ENCODE measurements around the gene CDC42EP4. TPM values are rescaled to one million over a fixed set of nuclear protein-coding genes. Genes with fewer than 3 reads are reported as not detected.

The CDC42EP4 gene
- total RNA-seq, 1 experiment from 2014 or later = 48.4 TPM

- ChIA-PET POLR2A (ENCODE audit: unreplicated experiment) (interaction anchor here (0.6 kb wide), 1 partner anchor 150 kb away, joined by 5 read pairs; no protein-coding TSS in a partner anchor), CTCF (interaction anchor here (0.6 kb wide), 1 partner anchor 12 kb away, joined by 5 read pairs; no protein-coding TSS in a partner anchor)
- Histone ChIP-seq H3K27me3 (ENCODE audit: insufficient read depth, low read depth) (no peaks in the 10 kb centered on the region), H3K27ac (no peak overlapping the region), H4K20me1 (ENCODE audit: insufficient read depth) (no peaks in the 10 kb centered on the region), H3F3A (ENCODE audit: insufficient read depth, low read depth) (no peaks in the 10 kb centered on the region), H3K4me1 (replicated peaks; ENCODE audit: insufficient read depth) (peaks cover 6% of the 10 kb centered on the region; the same call in 1 of the 2 replicates), H3K4me3 (no peak overlapping the region), H3K36me3 (ENCODE audit: low read depth) (no peaks in the 10 kb centered on the region), H3K9me2 (ENCODE audit: insufficient read depth) (no peaks in the 10 kb centered on the region), H3K9me3 (ENCODE audit: insufficient read depth, low read depth) (no peaks in the 10 kb centered on the region), H2AFZ (no peak overlapping the region), H3K79me2 (ENCODE audit: low read depth) (no peaks in the 10 kb centered on the region), H3K4me2 (no peak overlapping the region)
- no peak for DNase-seq
- intact Hi-C loops (cut with micrococcal nuclease; ENCODE audit: unreplicated experiment) = no loop called here
- TF ChIP-seq CTCF (conservative IDR thresholded peaks at IDR 0.05) = no peak
- no peak for TF ChIP-seq EZH2 (IDR thresholded peaks at IDR 0.05; ENCODE audit: low read depth)
- no TSS peak for BruUV-seq (replicated peaks)
Observed at GRCh38 chr17:73318836-73319235, 7.0 kb upstream of the CDC42EP4 start.

- Histone ChIP-seq H3K27ac (no peak overlapping the region), H4K20me1 (ENCODE audit: insufficient read depth) (no peaks in the 10 kb centered on the region), H2AFZ (no peak overlapping the region), H3K9me2 (ENCODE audit: insufficient read depth) (no peaks in the 10 kb centered on the region), H3K27me3 (ENCODE audit: insufficient read depth, low read depth) (no peaks in the 10 kb centered on the region), H3K4me2 (no peak overlapping the region), H3K4me1 (replicated peaks; ENCODE audit: insufficient read depth) (peaks cover 6% of the 10 kb centered on the region; the same call in 1 of the 2 replicates), H3F3A (ENCODE audit: insufficient read depth, low read depth) (no peaks in the 10 kb centered on the region), H3K36me3 (ENCODE audit: low read depth) (no peaks in the 10 kb centered on the region), H3K4me3 (no peak overlapping the region), H3K79me2 (ENCODE audit: low read depth) (no peaks in the 10 kb centered on the region), H3K9me3 (ENCODE audit: insufficient read depth, low read depth) (no peaks in the 10 kb centered on the region)
- TF ChIP-seq CTCF (conservative IDR thresholded peaks at IDR 0.05) (no peak), EZH2 (IDR thresholded peaks at IDR 0.05; ENCODE audit: low read depth) (no peak)
- CTCF ChIA-PET = interaction anchor here (0.6 kb wide), 1 partner anchor 11 kb away, joined by 5 read pairs; no protein-coding TSS in a partner anchor
- POLR2A ChIA-PET (ENCODE audit: unreplicated experiment) = interaction anchor here (0.6 kb wide), 1 partner anchor 149 kb away, joined by 5 read pairs; no protein-coding TSS in a partner anchor
- BruUV-seq (replicated peaks) = no TSS peak
- intact Hi-C loops (cut with micrococcal nuclease; ENCODE audit: unreplicated experiment) = no loop called here
- no peak for DNase-seq
Observed at GRCh38 chr17:73318427-73318813, 6.6 kb upstream of the CDC42EP4 start.

- H3K36me3 ChIP-seq (ENCODE audit: low read depth) = no peaks in the 10 kb centered on the region
- peaks cover 7% of the 10 kb centered on the region for H3K4me1 ChIP-seq (replicated peaks; ENCODE audit: insufficient read depth)
- H3K27me3 ChIP-seq (ENCODE audit: insufficient read depth, low read depth) = no peaks in the 10 kb centered on the region
- CTCF ChIA-PET = no interaction called here
- no peak for TF ChIP-seq EZH2 (IDR thresholded peaks at IDR 0.05; ENCODE audit: low read depth)
- no peak for TF ChIP-seq CTCF (conservative IDR thresholded peaks at IDR 0.05)
- H3K27ac ChIP-seq = no peak overlapping the region
- 0 out of 2 replicates have a peak, but pooled peaks cover under 1% of the 10 kb centered on the region for H3K79me2 ChIP-seq (ENCODE audit: low read depth)
- no peak overlapping the region for H3K4me2 ChIP-seq
- no TSS peak for BruUV-seq (replicated peaks)
- intact Hi-C loops (cut with micrococcal nuclease; ENCODE audit: unreplicated experiment) = no loop called here
- no peaks in the 10 kb centered on the region for H3K9me2 ChIP-seq (ENCODE audit: insufficient read depth)
- peaks cover 2% of the 10 kb centered on the region; the same call in 1 of the 2 replicates for H3F3A ChIP-seq (ENCODE audit: insufficient read depth, low read depth)
- H3K4me3 ChIP-seq = no peak overlapping the region
- no peaks in the 10 kb centered on the region for H3K9me3 ChIP-seq (ENCODE audit: insufficient read depth, low read depth)
- no peak for DNase-seq
- no peak overlapping the region for H2AFZ ChIP-seq
- POLR2A ChIA-PET (ENCODE audit: unreplicated experiment) = interaction anchor here (0.6 kb wide), 1 partner anchor 149 kb away, joined by 5 read pairs; no protein-coding TSS in a partner anchor
- no peaks in the 10 kb centered on the region for H4K20me1 ChIP-seq (ENCODE audit: insufficient read depth)
Observed at GRCh38 chr17:73317513-73318426, 6.0 kb upstream of the CDC42EP4 start.
